Body of pancreas (tissue), 4 donors: ENCODE results near the gene HPN.

Experiments
- CTCF ChIP-seq, 7 experiments: fragments of 450-650 bp in 4 of 7; fragments of 200-600 bp in 3 of 7; sonication (generic) in 3 of 7; IDR thresholded peaks; one replicate each; pipeline ENCODE4 v1.5.1; 2016 to 2019; ENCODE audit warnings: antibody characterized with exemption in 7 of 7
- POLR2A ChIP-seq, 3 donors: fragments of 450-650 bp; IDR thresholded peaks; one replicate each; pipeline ENCODE4 v1.6.1; 2016; ENCODE audit warnings: antibody characterized with exemption in 3 of 3, mild to moderate bottlenecking in 2 of 3

- TF ChIP-seq CTCF (IDR thresholded peaks at IDR 0.05), result peak in 2 of 7 experiments; percentile 25 to 33
- TF ChIP-seq POLR2A (IDR thresholded peaks at IDR 0.05), result peak in 1 of 3 donors; percentile 7
Observed at GRCh38 chr19:35030257-35031071, 11.1 kb upstream of the HPN start, which contains the start of gene SCN1B.
